Measurements from ENCODE around the gene ABCC8.

DNA sequence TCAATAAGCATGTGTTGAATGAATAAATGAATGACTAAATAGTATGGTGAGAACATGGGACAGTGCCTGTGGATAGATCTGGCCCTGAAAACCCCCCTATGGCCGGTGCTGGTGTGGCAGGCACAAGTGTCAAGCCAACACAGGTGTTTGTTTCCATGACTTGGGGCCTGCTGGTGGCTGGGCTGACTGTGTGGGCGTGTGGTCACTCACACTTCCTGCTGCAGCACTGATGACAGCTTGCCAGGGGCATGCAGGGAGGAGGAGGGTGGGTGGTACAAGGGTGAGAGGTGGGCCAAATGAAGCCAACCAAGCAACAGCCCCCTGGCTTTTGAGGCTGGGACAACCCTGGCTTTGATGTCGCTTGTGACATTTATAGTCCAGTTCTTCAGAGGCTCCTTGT lies 30.3 kb upstream of the ABCC8 start:
- no peak for TF ChIP-seq POLR2AphosphoS5 (IDR thresholded peaks at IDR 0.05)
- TF ChIP-seq, protein P1, sequence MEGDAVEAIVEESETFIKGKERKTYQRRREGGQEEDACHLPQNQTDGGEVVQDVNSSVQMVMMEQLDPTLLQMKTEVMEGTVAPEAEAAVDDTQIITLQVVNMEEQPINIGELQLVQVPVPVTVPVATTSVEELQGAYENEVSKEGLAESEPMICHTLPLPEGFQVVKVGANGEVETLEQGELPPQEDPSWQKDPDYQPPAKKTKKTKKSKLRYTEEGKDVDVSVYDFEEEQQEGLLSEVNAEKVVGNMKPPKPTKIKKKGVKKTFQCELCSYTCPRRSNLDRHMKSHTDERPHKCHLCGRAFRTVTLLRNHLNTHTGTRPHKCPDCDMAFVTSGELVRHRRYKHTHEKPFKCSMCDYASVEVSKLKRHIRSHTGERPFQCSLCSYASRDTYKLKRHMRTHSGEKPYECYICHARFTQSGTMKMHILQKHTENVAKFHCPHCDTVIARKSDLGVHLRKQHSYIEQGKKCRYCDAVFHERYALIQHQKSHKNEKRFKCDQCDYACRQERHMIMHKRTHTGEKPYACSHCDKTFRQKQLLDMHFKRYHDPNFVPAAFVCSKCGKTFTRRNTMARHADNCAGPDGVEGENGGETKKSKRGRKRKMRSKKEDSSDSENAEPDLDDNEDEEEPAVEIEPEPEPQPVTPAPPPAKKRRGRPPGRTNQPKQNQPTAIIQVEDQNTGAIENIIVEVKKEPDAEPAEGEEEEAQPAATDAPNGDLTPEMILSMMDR (IDR thresholded peaks at IDR 0.05): no peak
- no peak for TF ChIP-seq EP300 (IDR thresholded peaks at IDR 0.05)
- TF ChIP-seq POLR2A (IDR thresholded peaks at IDR 0.05): no peak
